Epithelial cell of esophagus (primary cell): Measurements from ENCODE around the gene ATP8B3.

Experiments used
- DNase-seq: peaks from one replicate; pipeline ENCODE4 v3.0.0; 2010; ENCODE audit warnings: low read depth
- H3K4me3 ChIP-seq: 2 replicates; pipeline ENCODE4 v1.5.1; 2011; ENCODE audit warnings: mild to moderate bottlenecking, low read length, control low read depth
- TF ChIP-seq, protein P1 (sequence below): IDR thresholded peaks from 2 replicates; pipeline ENCODE4 v1.5.1; 2011; ENCODE audit warnings: low read depth, mild to moderate bottlenecking, low read length, control low read depth, inconsistent platforms; ENCODE audit not compliant: insufficient read depth; ENCODE audit errors: missing control alignments

The ATP8B3 gene

GRCh38 chr19:1854039-1854541 is 42.0 kb upstream of the ATP8B3 start:
- TF ChIP-seq, protein P1, sequence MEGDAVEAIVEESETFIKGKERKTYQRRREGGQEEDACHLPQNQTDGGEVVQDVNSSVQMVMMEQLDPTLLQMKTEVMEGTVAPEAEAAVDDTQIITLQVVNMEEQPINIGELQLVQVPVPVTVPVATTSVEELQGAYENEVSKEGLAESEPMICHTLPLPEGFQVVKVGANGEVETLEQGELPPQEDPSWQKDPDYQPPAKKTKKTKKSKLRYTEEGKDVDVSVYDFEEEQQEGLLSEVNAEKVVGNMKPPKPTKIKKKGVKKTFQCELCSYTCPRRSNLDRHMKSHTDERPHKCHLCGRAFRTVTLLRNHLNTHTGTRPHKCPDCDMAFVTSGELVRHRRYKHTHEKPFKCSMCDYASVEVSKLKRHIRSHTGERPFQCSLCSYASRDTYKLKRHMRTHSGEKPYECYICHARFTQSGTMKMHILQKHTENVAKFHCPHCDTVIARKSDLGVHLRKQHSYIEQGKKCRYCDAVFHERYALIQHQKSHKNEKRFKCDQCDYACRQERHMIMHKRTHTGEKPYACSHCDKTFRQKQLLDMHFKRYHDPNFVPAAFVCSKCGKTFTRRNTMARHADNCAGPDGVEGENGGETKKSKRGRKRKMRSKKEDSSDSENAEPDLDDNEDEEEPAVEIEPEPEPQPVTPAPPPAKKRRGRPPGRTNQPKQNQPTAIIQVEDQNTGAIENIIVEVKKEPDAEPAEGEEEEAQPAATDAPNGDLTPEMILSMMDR: no peak
- no peak overlapping the region for H3K4me3 ChIP-seq
- DNase-seq: no peak

DNA sequence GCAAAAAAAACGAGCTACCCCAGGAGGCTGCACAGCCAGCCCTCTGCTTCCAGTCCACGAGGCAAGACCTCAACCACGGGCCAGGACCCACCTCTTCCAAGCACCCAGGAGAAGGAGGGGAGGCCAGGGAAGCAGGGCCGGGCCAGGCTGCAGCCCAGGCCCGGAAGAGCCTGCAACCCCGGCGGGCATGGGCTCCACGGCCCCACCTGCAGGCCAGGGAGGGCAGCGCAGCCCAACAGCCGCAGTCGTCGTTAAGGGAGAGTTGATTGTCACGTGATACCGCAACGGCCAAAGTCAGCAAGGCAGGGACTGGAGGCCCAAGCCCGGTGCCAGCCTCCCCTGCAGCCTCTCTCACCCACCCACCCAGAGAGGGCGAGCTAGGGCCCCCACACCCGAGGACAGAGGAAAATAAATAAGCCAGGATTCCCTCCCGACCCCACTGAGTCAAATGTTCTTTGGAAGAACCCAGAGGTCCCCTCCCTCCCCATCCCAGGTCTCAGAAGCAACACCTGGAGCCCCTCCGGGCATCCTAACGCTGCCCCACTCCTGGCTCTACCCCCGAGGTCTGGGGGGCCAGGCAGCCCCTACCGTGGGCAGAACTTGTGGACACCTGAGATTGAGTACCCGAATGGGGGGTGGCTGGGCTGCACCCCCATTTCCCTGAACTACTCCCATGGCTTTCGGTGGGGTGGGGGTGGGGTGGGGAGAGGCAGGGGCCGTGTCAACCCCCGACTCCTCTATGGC is 41.4 kb upstream of the ATP8B3 start:
- peak; percentile 85 for DNase-seq
- TF ChIP-seq, protein P1: peak; percentile 83
- no peak overlapping the region for H3K4me3 ChIP-seq

DNA sequence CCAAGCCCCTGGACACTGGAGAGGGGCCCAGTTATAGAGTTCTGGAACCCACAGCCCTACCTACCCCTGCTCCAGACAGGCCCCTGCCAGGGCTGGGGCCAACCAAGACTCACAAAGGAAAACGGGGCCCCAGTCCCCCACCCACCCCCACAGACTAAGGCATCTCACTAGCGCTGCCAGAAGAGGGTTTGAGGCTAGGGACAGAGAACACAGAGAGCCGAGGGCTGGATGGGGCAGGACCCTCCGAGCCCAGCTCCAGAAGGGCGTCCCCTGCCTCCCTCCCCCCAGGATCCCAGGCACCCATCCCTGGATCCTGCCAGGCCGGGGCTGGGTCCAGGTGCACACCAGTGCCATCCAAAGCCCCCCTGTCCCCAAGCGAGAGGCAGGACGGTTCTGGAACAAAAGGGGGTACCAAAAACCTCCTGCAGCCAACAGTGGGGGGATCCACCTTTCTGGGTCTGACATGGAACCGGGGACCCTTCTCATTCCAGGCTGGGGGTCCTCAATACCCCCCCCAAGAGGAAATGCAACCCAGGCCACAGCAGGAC is 40.6 kb upstream of the ATP8B3 start:
- TF ChIP-seq, protein P1: no peak
- H3K4me3 ChIP-seq: no peak overlapping the region
- DNase-seq: no peak

DNA sequence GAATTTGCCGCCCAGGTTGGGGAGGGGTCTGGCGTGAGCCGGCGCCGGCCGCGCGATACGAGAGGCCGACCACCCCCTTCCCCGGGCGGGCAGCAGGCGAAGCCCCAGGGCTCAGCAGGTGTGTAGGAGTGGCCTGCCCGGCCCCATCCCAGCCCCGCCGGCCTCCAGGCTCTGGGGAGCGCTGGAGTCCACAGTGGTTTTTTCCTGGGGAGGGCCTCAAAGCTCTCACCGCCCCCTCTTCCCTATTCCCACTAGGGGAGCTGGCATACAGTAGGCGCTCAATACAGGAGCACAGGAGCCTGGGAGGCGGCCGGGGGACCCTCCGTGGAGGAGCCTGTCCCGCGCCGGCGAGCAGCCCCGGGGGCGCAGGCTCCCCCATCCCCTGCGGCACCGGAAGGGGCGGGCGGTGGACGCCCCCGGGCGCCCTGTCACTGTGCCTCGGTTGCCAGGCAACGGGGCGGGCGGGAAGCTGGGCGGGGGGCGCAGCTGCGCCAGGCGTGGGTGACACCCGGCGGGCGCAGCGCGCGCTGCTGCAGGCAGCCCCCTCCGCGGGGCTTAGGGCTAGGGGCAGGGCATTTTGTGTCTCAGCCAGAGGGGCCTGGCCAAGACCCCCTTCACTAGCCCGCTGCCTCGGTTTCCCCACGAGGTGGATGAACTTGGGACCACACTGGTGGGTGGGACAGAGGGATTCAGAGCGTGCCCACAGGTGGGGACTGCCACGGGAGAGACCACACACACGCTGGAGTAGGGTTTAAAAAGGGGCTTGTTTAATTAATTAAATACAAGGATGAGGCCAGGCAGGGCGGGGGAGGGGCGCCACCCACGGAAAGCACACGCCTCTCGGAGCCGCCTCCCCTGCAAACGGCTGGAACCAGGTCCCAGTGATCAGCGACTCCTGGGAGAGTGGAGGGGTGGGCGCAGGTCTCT is 39.8 kb upstream of the ATP8B3 start:
- TF ChIP-seq, protein P1: no peak
- H3K4me3 ChIP-seq: no peak overlapping the region
- no peak for DNase-seq

DNA sequence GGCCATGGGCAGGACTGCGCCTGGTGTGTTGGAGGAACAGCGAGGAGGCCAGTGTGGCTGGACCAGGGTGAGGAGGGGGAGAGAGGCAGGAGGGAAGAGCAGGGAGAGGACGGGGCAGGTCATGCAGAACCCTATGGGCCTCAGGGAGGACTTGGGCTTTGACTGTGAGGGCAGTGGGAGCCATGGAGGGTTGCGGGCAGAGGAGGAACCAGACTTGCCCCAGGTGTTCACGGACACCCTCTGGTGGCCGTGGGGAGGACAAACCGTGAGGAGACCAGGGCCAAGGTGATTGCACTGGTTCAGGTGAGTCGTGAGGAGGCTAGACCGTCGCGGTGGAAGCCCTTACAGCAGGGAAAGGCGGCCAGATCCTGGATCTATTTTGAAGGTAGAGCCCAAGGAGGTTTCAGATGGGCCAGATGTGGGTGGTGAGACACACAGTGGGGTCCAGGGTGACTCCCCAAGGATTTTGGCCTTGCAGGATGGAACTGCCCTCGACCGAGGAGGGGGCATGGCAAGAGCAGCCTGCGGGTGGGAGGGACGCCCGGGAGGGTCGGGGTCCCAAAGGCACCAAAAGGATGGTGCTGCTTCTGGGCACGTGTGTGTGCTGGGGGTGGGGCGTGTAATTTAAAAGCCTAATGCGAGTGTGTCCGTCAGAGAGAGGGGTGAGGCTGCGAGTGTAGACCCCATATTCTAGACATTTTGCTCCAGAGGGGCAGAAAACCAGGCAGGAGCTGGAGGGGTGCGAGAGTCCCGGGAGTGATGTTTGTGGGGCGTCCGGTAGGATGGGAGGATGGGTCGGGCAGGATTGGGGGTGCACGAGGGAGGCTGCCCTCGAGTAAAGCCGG is 39.0 kb upstream of the ATP8B3 start:
- no peak overlapping the region for H3K4me3 ChIP-seq
- no peak for DNase-seq
- TF ChIP-seq, protein P1: peak; percentile 27

DNA sequence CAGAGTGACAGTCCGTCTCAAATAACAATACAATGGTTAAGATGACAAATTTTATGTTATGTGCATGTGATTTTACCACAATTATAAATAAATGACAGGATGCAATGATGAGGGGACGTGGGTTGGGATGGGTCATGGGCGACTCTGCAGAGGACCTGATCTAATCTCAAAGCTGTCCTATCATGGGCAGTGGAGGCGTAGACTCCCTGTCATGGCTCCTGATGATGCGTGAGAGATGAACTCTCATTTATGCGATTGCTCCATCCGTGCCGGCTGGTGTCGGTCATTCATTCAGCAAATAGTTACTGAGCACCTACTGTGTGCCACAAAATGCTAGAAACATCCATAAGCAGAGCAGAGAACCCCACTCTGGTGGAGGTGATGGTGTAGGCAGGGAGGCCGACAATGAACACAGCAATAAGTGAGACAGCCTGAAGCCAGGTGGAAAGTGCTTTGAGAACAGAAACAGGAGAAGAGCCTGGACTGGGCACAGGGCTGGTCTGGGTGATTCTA is 37.9 kb upstream of the ATP8B3 start:
- no peak for DNase-seq
- H3K4me3 ChIP-seq: no peak overlapping the region
- TF ChIP-seq, protein P1: no peak
